Loucy (cell line): ENCODE results near the gene TEAD1.

Experiments used
- H2AFZ ChIP-seq: fragments of 200-600 bp; sonication (generic); 2 replicates; pipeline ENCODE4 v1.6.0; 2016; ENCODE audit warnings: antibody characterized with exemption, mild to moderate bottlenecking, low read length, moderate library complexity
- H3F3A ChIP-seq: fragments of 200-600 bp; 2 replicates; pipeline ENCODE4 v1.6.0; 2016; ENCODE audit warnings: antibody characterized with exemption, low read depth, mild to moderate bottlenecking
- H3K27me3 ChIP-seq: fragments of 200-600 bp; sonication (generic); 2 replicates; pipeline ENCODE4 v1.6.1; 2014; ENCODE audit warnings: low read length, mild to moderate bottlenecking; ENCODE audit not compliant: insufficient read depth, poor library complexity, severe bottlenecking
- H3K36me3 ChIP-seq: fragments of 200-600 bp; sonication (generic); 2 replicates; pipeline ENCODE4 v1.6.1; 2016; ENCODE audit warnings: low read length; ENCODE audit not compliant: insufficient read depth
- H3K4me1 ChIP-seq: fragments of 200-600 bp; sonication (generic); 2 replicates; pipeline ENCODE4 v1.5.1; 2014; ENCODE audit warnings: low read length, mild to moderate bottlenecking; ENCODE audit not compliant: insufficient read depth, poor library complexity, severe bottlenecking
- H3K4me2 ChIP-seq: fragments of 200-600 bp; sonication (generic); 2 replicates; pipeline ENCODE4 v1.6.0; 2014; ENCODE audit warnings: antibody characterized with exemption, low read length, low read depth, mild to moderate bottlenecking; ENCODE audit not compliant: poor library complexity, severe bottlenecking
- H3K4me3 ChIP-seq: fragments of 200-600 bp; sonication (generic); 2 replicates; pipeline ENCODE4 v1.5.1; 2014; ENCODE audit warnings: low read length, mild to moderate bottlenecking, mixed read lengths; ENCODE audit not compliant: poor library complexity, severe bottlenecking
- H3K79me2 ChIP-seq: fragments of 200-600 bp; sonication (generic); 2 replicates; pipeline ENCODE4 v1.6.1; 2014; ENCODE audit warnings: low read length; ENCODE audit not compliant: insufficient read depth
- H3K9ac ChIP-seq: fragments of 200-600 bp; sonication (generic); 2 replicates; pipeline ENCODE4 v1.6.0; 2014; ENCODE audit warnings: mild to moderate bottlenecking, low read depth, low read length, moderate library complexity; ENCODE audit not compliant: poor library complexity, severe bottlenecking
- H3K9me2 ChIP-seq: fragments of 200-600 bp; sonication (generic); replicated peaks from 2 replicates; pipeline ENCODE4 v1.6.1; 2016; ENCODE audit warnings: low read depth, low read length, mixed read lengths
- H3K9me3 ChIP-seq: fragments of 200-600 bp; sonication (generic); 2 replicates; pipeline ENCODE4 v1.6.1; 2014; ENCODE audit warnings: mild to moderate bottlenecking, antibody characterized with exemption, low read length, low read depth; ENCODE audit not compliant: insufficient read depth
- H4K20me1 ChIP-seq: fragments of 200-600 bp; sonication (generic); 2 replicates; pipeline ENCODE4 v1.6.0; 2014; ENCODE audit warnings: antibody characterized with exemption, low read length, mild to moderate bottlenecking; ENCODE audit not compliant: insufficient read depth, poor library complexity, severe bottlenecking
- CTCF ChIP-seq: fragments of 200-600 bp; sonication (generic); conservative IDR thresholded peaks from 2 replicates; pipeline ENCODE4 v1.5.1; 2014; ENCODE audit warnings: mild to moderate bottlenecking, antibody characterized with exemption, low read length
- EZH2phosphoT487 ChIP-seq: fragments of 200-600 bp; IDR thresholded peaks from 2 replicates; pipeline ENCODE4 v1.6.1; 2018; ENCODE audit warnings: antibody characterized with exemption, mild to moderate bottlenecking, moderate library complexity, borderline replicate concordance

The TEAD1 gene

DNA sequence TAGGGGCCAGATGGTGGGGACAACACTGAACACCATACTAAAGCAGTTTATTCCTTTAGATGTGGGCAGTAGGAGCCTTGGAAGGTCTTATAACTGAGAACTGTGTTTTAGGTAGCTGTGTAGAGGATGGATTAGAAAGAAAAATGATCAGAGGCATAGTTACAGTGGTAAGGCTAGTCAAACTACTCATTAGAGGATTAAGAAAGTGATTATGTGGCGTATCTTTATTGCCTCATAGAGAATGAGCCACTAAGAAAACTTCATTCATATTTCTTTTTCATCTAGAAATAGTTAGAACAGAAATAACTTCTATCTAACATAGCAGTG, 179.1 kb downstream of the TEAD1 start:
- no peak overlapping the region for H2AFZ ChIP-seq
- no peaks in the 10 kb centered on the region for H3F3A ChIP-seq
- H3K4me3 ChIP-seq, result no peak overlapping the region
- H3K9me3 ChIP-seq, result no peaks in the 10 kb centered on the region
- H3K9me2 ChIP-seq, result no peaks in the 10 kb centered on the region
- no peaks in the 10 kb centered on the region for H3K79me2 ChIP-seq
- H3K4me2 ChIP-seq, result no peak overlapping the region
- TF ChIP-seq EZH2phosphoT487 (no peak), CTCF (no peak)
- no peaks in the 10 kb centered on the region for H3K36me3 ChIP-seq
- no peaks in the 10 kb centered on the region for H3K27me3 ChIP-seq
- H4K20me1 ChIP-seq, result no peaks in the 10 kb centered on the region
- peaks cover 5% of the 10 kb centered on the region for H3K4me1 ChIP-seq
- no peak overlapping the region for H3K9ac ChIP-seq

DNA sequence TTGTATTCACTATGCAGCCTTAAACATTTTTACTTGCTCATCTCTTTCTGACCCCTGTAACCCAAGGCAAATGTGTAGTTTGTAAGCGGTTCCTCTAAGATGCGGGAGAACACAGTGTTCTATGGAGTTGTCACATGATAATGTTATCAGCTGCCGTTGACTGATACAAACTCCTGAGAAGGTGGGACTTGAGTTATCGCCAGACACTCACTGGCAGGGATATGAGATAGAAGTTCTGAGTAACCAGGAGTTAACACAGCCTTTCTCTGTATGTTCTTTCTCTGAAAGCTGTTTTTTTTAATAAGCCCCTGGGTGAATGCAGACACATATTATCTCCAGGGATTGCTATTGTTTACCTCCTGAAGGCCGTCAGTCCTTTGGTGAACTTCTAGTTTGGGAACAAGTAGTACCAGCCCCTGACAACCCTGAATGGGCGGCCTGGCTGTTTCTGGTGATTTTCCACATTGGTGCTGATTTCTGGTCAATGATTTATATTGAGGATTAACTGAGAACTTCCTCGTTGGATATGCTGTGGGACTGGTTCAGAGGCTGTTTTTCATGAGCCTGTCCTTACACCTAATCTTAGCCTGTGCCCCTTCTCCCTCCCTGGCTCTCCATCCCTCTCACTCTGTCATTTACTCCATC, 179.6 kb downstream of the TEAD1 start:
- Histone ChIP-seq H3K4me2 (no peak overlapping the region), H3K4me3 (no peak overlapping the region), H3K9me2 (no peaks in the 10 kb centered on the region), H3K9me3 (no peaks in the 10 kb centered on the region), H3K27me3 (no peaks in the 10 kb centered on the region), H3F3A (no peaks in the 10 kb centered on the region), H3K79me2 (no peaks in the 10 kb centered on the region), H3K9ac (no peak overlapping the region), H2AFZ (no peak overlapping the region), H4K20me1 (no peaks in the 10 kb centered on the region), H3K4me1 (peaks cover 5% of the 10 kb centered on the region), H3K36me3 (no peaks in the 10 kb centered on the region)
- TF ChIP-seq EZH2phosphoT487 (no peak), CTCF (no peak)

DNA sequence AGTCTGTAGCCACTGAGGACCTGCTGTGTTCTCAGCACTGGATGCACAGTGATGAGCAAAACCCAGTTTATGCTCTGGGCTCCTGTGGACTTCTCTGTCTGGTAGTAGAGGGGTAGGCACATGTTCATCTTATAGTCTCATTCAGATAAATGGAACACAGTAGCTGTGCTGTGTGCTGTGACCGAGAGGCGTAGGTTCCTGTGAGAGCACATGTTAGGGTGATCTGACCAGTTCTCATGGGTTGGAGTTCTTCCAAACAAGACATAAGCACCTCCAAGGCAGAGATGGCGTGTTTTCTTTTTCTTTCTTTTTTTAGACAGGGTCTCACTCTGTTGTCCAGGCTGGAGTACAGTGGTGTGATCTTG, 180.1 kb downstream of the TEAD1 start:
- Histone ChIP-seq H4K20me1 (no peaks in the 10 kb centered on the region), H3K4me3 (no peak overlapping the region), H3K4me2 (no peak overlapping the region), H3K4me1 (peaks cover 5% of the 10 kb centered on the region), H3K27me3 (no peaks in the 10 kb centered on the region), H3K36me3 (no peaks in the 10 kb centered on the region), H3K79me2 (no peaks in the 10 kb centered on the region), H3F3A (no peaks in the 10 kb centered on the region), H3K9me2 (no peaks in the 10 kb centered on the region), H3K9me3 (no peaks in the 10 kb centered on the region), H2AFZ (no peak overlapping the region), H3K9ac (no peak overlapping the region)
- TF ChIP-seq CTCF (no peak), EZH2phosphoT487 (no peak)
